Keratinocyte (primary cell): ENCODE measurements around the gene RTP5. TPM values are rescaled to one million over a fixed set of nuclear protein-coding genes. Genes with fewer than 3 reads are reported as not detected.

Experiments used
- DNase-seq: peaks from one replicate; pipeline ENCODE4 v3.0.0-alpha.2; 2011; ENCODE audit warnings: low read depth, missing footprints, low spot score
- FAIRE-seq: peaks from 2 replicates; lab custom pipeline; 2011; peaks lifted over from hg19 to GRCh38; lab: Jason Lieb, UNC
- H2AFZ ChIP-seq: 2 replicates; pipeline ENCODE4 v1.6.0; 2012; ENCODE audit warnings: low read length, control low read depth, inconsistent platforms; ENCODE audit not compliant: control insufficient read depth
- H3K27ac ChIP-seq: 2 replicates; pipeline ENCODE4 v1.5.1; 2011; ENCODE audit warnings: low read length; ENCODE audit not compliant: control insufficient read depth, insufficient read depth
- H3K27me3 ChIP-seq: 3 replicates; pipeline ENCODE4 v1.6.0; 2011; ENCODE audit warnings: low read length; ENCODE audit not compliant: control insufficient read depth, insufficient read depth; ENCODE audit errors: extremely low read depth
- H3K36me3 ChIP-seq, 2 experiments: 2 replicates in 1 of 2; 3 replicates in 1 of 2; pipeline ENCODE4 v1.5.1; 2011; ENCODE audit warnings: low read length in 2 of 2, mild to moderate bottlenecking in 1 of 2; ENCODE audit not compliant: control insufficient read depth in 2 of 2, insufficient read depth in 2 of 2; ENCODE audit errors: extremely low read depth in 1 of 2
- H3K4me1 ChIP-seq: 3 replicates; pipeline ENCODE4 v1.5.1; 2011; ENCODE audit warnings: low read length; ENCODE audit not compliant: control insufficient read depth, insufficient read depth; ENCODE audit errors: extremely low read depth
- H3K4me2 ChIP-seq: 3 replicates; pipeline ENCODE4 v1.6.0; 2011; ENCODE audit warnings: low read depth, low read length; ENCODE audit not compliant: control insufficient read depth, insufficient read depth; ENCODE audit errors: extremely low read depth
- H3K4me3 ChIP-seq, 3 experiments: fragments of 200-600 bp in 1 of 3; sonication (generic) in 1 of 3; 2 replicates in 2 of 3; 3 replicates in 1 of 3; pipeline ENCODE4 v1.5.1; 2011 to 2016; ENCODE audit warnings: low read length in 3 of 3, mild to moderate bottlenecking in 3 of 3, control low read depth in 2 of 3, inconsistent platforms in 1 of 3, low read depth in 1 of 3, mixed read lengths in 1 of 3, mixed run types in 1 of 3, moderate library complexity in 1 of 3; ENCODE audit not compliant: control insufficient read depth in 2 of 3, insufficient read depth in 2 of 3; ENCODE audit errors: extremely low read depth in 1 of 3
- H3K79me2 ChIP-seq: 2 replicates; pipeline ENCODE4 v1.6.0; 2012; ENCODE audit warnings: low read length; ENCODE audit not compliant: control insufficient read depth, insufficient read depth
- H3K9ac ChIP-seq: 3 replicates; pipeline ENCODE4 v1.6.0; 2011; ENCODE audit warnings: low read length; ENCODE audit not compliant: control insufficient read depth, insufficient read depth; ENCODE audit errors: extremely low read depth
- H3K9me1 ChIP-seq: 3 replicates; pipeline ENCODE4 v1.6.0; 2011; ENCODE audit warnings: low read length; ENCODE audit not compliant: control insufficient read depth, insufficient read depth; ENCODE audit errors: extremely low read depth
- H3K9me3 ChIP-seq: 2 replicates; pipeline ENCODE4 v1.5.1; 2012; ENCODE audit warnings: low read depth, low read length; ENCODE audit not compliant: control insufficient read depth
- H4K20me1 ChIP-seq: 3 replicates; pipeline ENCODE4 v1.6.0; 2011; ENCODE audit warnings: low read length; ENCODE audit not compliant: control insufficient read depth, insufficient read depth; ENCODE audit errors: extremely low read depth
- CTCF ChIP-seq, 3 experiments: IDR thresholded peaks in 1 of 3; conservative IDR thresholded peaks in 1 of 3; optimal IDR thresholded peaks in 1 of 3; 2 replicates in 2 of 3; 3 replicates in 1 of 3; pipeline versions ENCODE3 to v1.5.1; 2011; ENCODE audit warnings: low read length in 3 of 3, mild to moderate bottlenecking in 3 of 3, moderate library complexity in 2 of 3, control low read depth in 1 of 3, inconsistent platforms in 1 of 3; ENCODE audit not compliant: insufficient read depth in 2 of 3; ENCODE audit errors: extremely low read depth in 1 of 3
- EZH2 ChIP-seq: IDR thresholded peaks from one replicate; pipeline ENCODE4 v1.6.1; 2012; ENCODE audit warnings: inconsistent platforms, mild to moderate bottlenecking, low read length, moderate library complexity
- dilution Hi-C: fragments of 300-500 bp; cut with MboI; formaldehyde crosslinking; loops from one replicate; pipeline ENCODE4 v1.7.0; 2020; ENCODE audit warnings: low sequenced_read_pairs; ENCODE audit not compliant: extremely low pct_ligation_motif_present
- polyA plus RNA-seq, 5 experiments: library from polyadenylated mRNA; depleted of rRNA in 3 of 5; stranded (reverse) in 3 of 5; stranded (forward) in 1 of 5; unstranded in 1 of 5; fragments of >200 nt; gene quantifications; 1 replicate in 1 of 5; 2 replicates in 3 of 5; 3 replicates in 1 of 5; pipeline versions ENCODE4 v1.2.1 to v1.2.3, GENCODE V29; 2011 to 2012; ENCODE audit warnings: missing spikeins in 2 of 5, low read depth in 1 of 5, low replicate concordance in 1 of 5

Gene RTP5
- polyA plus RNA-seq, 1 donor (not counting 4 experiments of a cell fraction or from before 2014, with no cell fraction given): not detected

- FAIRE-seq: no peak
- dilution Hi-C loops: no loop called here
- Histone ChIP-seq H3K27ac (peak overlapping the region; percentile 33), H3K4me1 (peaks cover 46% of the 10 kb centered on the region), H3K4me2 (no peak overlapping the region), H4K20me1 (no peaks in the 10 kb centered on the region), H3K27me3 (peaks cover 18% of the 10 kb centered on the region), H3K9ac (peak overlapping the region; percentile 9), H3K4me3 (no peak overlapping the region), H2AFZ (no peak overlapping the region), H3K9me3 (no peaks in the 10 kb centered on the region), H3K9me1 (no peaks in the 10 kb centered on the region), H3K79me2 (no peaks in the 10 kb centered on the region), H3K36me3 (no peaks in the 10 kb centered on the region)
- DNase-seq: no peak
- TF ChIP-seq EZH2: no peak
Measured at GRCh38 chr2:241894681-241895426, 25.3 kb downstream of the RTP5 start.

- no peak for TF ChIP-seq CTCF (optimal IDR thresholded peaks at IDR 0.05 in 1 of 3, IDR thresholded peaks at IDR 0.05 in 1 of 3, conservative IDR thresholded peaks at IDR 0.05 in 1 of 3; ENCODE audit: extremely low read depth in 1 of 3, insufficient read depth in 2 of 3, low read length in 3 of 3)
- no peak for TF ChIP-seq EZH2
- Histone ChIP-seq H3K36me3 (no peaks in the 10 kb centered on the region), H3K4me3 (no peak overlapping the region), H4K20me1 (no peaks in the 10 kb centered on the region), H3K9me1 (no peaks in the 10 kb centered on the region), H3K79me2 (no peaks in the 10 kb centered on the region), H3K27me3 (peaks cover 15% of the 10 kb centered on the region), H3K4me2 (no peak overlapping the region), H3K9ac (no peak overlapping the region), H2AFZ (no peak overlapping the region), H3K9me3 (no peaks in the 10 kb centered on the region), H3K27ac (no peak overlapping the region), H3K4me1 (peaks cover 46% of the 10 kb centered on the region)
- DNase-seq (no peak), FAIRE-seq (no peak)
- dilution Hi-C loops: no loop called here
Measured at GRCh38 chr2:241895427-241895711, 25.8 kb downstream of the RTP5 start.
